Right renal cortex interstitium (tissue), 3 donors: ENCODE results near the gene SAMD13. TPM values are rescaled to one million over a fixed set of nuclear protein-coding genes. Genes with fewer than 3 reads are reported as not detected.

ENCODE experiments used
- DNase-seq, 3 donors: peaks; one replicate each; pipeline ENCODE4 v3.0.0-alpha.2; 2013; ENCODE audit warnings: low read depth in 3 of 3, low spot score in 2 of 3
- polyA plus RNA-seq, 3 donors: library from polyadenylated mRNA; unstranded; fragments of 120-200 nt; gene quantifications; one replicate each; pipeline ENCODE4 v1.2.1, GENCODE V29; 2013; ENCODE audit not compliant: insufficient read length in 3 of 3

Gene SAMD13
- polyA plus RNA-seq, 3 donors: 5.8 to 7.1 (median 6.4) TPM

- no peak for DNase-seq
These were observed 65.7 kb downstream of the SAMD13 start for GRCh38 chr1:84367219-84367618.

- no peak for DNase-seq
These were observed 66.9 kb downstream of the SAMD13 start for GRCh38 chr1:84368441-84368840.

GRCh38 chr1:84370266-84370665, 68.8 kb downstream of the SAMD13 start:
- DNase-seq: no peak

GRCh38 chr1:84370831-84371394, 69.4 kb downstream of the SAMD13 start:
- DNase-seq: no peak

- DNase-seq: no peak
These were observed 72.1 kb downstream of the SAMD13 start for GRCh38 chr1:84373436-84374141.

- DNase-seq: no peak
These were observed 73.6 kb downstream of the SAMD13 start for GRCh38 chr1:84374991-84375696.

- DNase-seq: no peak
These were observed 74.7 kb downstream of the SAMD13 start for GRCh38 chr1:84376000-84376910.

- DNase-seq: no peak
These were observed 76.1 kb downstream of the SAMD13 start for GRCh38 chr1:84377480-84378095.

- DNase-seq: no peak
These were observed 77.8 kb downstream of the SAMD13 start for GRCh38 chr1:84379138-84379916.

- DNase-seq: no peak
These were observed 78.3 kb downstream of the SAMD13 start for GRCh38 chr1:84379917-84380180.

- DNase-seq: no peak
These were observed 80.6 kb downstream of the SAMD13 start for GRCh38 chr1:84382127-84382526.

GRCh38 chr1:84385347-84385746, 83.8 kb downstream of the SAMD13 start:
- DNase-seq: no peak

- no peak for DNase-seq
These were observed 85.4 kb downstream of the SAMD13 start for GRCh38 chr1:84386716-84387479.

GRCh38 chr1:84387480-84388163, 86.1 kb downstream of the SAMD13 start:
- DNase-seq: no peak

GRCh38 chr1:84390226-84390625, 88.7 kb downstream of the SAMD13 start:
- no peak for DNase-seq

GRCh38 chr1:84398175-84399155, 97.0 kb downstream of the SAMD13 start, which contains the start of gene DNASE2B:
TSS of gene DNASE2B (plus strand) at chr1:84398484. CDS start at chr1:84398565, 81 bp downstream.
- no peak for DNase-seq
